HG02938 (cell line): ENCODE measurements around the gene UBE2E1.

Source experiments
- ATAC-seq: cut with Tn5 transposase; IDR thresholded peaks from one replicate; pipeline ENCODE4 v1.9.1; 2021; ENCODE audit warnings: mild to moderate bottlenecking, moderate library complexity; ENCODE audit not compliant: unreplicated experiment

UBE2E1 gene

GRCh38 chr3:23793528-23794134 is 12.1 kb upstream of the UBE2E1 start:
- ATAC-seq, result no peak

GRCh38 chr3:23795096-23795495 is 10.7 kb upstream of the UBE2E1 start:
- ATAC-seq, result no peak

- no peak for ATAC-seq
Observed at GRCh38 chr3:23796518-23796917, 9.2 kb upstream of the UBE2E1 start.

DNA sequence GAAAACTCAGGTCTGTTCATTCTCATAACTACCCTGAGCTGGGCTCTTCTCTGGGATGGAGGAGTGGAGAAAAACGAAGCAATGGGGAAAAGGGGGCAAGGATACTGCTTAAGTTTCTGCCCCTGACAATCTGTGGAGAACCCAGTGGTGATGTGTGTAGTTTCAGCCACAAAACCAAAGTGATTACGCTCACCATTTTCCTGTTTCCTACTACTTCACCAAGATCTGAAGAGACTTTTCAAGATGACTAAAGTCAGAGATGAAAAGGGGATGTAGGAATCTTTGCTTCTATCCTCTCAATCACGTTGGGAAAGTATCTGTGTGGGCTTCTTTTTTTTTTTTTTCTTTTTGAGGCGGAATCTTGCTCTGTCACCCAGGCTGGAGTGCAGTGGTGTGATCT is 8.3 kb upstream of the UBE2E1 start:
- peak; percentile 74 for ATAC-seq

DNA sequence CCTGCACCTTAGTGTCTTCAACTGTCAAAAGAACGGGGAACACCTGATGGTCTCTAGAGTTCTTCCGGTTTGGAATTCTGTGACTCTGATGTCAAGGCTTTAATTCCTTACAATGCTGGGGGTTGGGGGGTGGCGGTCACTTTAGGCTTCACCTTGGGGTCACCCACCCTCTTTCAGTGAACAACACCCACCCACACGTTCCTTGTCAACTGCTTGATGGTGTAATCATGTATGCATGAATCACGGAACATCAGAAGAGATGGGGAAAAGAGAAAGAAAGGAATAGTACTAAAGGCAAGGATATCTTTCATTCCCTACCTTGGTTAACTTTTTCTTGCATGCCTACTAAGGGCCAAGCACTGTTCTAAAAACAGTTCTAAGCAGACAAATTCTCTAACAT is 7.3 kb upstream of the UBE2E1 start:
- no peak for ATAC-seq

GRCh38 chr3:23798876-23799275 is 6.9 kb upstream of the UBE2E1 start:
- no peak for ATAC-seq

- no peak for ATAC-seq
Observed at GRCh38 chr3:23800731-23801130, 5.0 kb upstream of the UBE2E1 start.

GRCh38 chr3:23804441-23805209 is 1.1 kb upstream of the UBE2E1 start:
- ATAC-seq, result no peak

- no peak for ATAC-seq
Observed at GRCh38 chr3:23805210-23805632, 534 bp upstream of the UBE2E1 start.

DNA sequence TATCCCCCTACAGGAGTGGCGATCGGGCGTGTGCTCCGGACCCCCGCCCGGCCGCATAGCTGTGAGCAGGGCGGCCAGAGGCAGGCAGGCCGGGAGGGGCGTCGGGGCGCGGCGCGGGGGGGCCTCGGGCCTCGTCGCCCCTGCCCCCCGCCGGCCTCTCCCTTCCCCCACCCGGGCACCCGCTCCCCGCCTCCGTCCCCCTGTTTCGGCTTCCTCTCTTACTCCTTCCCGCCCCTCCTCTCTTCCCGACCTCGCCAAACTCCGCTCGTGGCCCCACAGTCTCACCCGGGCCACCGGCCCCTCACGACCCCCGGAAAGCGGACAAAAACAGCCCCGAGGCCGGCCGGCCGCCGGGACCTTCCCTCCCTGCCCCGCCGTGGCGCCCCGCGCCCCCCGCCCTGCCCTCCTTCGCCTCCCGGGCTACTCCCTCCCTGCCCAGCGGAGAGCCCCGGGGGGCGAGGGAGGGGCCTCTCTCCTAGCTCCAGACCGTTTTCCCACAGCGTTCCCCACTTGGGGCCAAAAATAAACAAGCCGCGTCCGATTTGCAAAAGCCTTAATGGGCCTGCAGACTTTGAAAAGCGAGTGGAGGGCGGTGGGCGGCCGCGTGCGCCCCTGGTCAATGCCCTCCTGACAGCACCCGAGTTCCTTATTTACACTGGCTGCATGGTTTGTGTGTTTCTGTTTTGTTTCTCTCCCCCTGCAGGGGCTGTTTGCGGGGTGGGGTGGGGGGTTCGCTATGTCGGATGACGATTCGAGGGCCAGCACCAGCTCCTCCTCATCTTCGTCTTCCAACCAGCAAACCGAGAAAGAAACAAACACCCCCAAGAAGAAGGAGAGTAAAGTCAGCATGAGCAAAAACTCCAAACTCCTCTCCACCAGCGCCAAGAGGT is 1.0 kb downstream of the UBE2E1 start:
- ATAC-seq, result peak; percentile 6

GRCh38 chr3:23807424-23808015 is 1.8 kb downstream of the UBE2E1 start:
- no peak for ATAC-seq

DNA sequence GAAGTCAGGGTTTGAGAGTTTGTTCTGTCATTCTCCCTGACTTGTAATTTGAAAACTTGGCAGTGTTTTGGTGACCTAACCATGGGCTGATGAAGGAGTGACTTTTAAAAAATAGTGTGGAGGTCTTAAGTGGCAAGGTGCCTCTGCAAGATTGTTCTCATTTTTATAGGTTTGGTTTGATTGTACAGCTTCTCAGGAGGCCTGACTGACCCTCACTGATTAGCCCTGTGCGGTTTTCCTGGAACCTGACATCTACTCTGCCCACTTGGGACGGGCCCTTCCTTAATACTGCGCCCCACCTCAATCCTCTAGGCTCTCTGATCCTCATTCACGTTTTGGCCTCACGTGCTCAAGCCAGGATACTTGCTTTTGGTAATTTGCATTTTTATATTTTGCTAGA is 2.8 kb downstream of the UBE2E1 start:
- no peak for ATAC-seq

DNA sequence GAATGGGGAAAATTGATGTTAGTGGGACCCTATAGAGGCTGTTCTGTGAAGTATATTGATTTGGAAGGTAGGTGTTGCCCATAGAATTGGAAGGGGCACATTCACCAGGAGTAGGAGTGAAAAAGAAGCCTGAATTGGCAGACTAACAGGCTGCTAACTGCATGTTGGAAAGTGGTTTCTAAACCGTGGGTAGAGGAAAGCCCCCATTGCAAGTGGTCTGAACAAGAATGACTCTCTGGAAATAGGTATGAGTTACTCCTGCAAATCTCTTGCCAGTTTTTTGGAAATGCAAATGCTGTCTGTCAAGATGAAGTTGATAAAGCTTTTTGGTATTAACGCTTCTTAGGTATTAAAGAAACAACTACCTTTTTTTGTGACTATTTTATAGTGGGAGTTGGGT is 3.5 kb downstream of the UBE2E1 start:
- ATAC-seq, result no peak

GRCh38 chr3:23809840-23810342 is 4.1 kb downstream of the UBE2E1 start:
- ATAC-seq, result no peak

GRCh38 chr3:23810343-23811184 is 4.8 kb downstream of the UBE2E1 start:
- ATAC-seq, result peak; percentile 18

DNA sequence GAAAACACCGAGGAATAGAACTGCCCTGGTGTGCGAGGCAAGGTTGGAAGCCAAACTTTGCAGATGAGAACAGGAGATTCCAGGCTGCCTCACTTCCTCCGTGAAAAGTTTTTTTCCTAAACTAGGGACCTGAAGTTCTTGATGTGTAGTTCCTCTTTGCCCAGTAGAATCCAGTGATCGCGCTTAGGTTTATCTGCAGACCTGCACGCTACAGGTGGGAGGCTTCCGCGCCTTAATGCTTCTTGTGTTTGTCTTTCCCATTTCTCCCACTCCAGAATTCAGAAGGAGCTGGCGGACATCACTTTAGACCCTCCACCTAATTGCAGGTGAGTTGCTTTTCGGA is 5.4 kb downstream of the UBE2E1 start:
- ATAC-seq, result no peak

DNA sequence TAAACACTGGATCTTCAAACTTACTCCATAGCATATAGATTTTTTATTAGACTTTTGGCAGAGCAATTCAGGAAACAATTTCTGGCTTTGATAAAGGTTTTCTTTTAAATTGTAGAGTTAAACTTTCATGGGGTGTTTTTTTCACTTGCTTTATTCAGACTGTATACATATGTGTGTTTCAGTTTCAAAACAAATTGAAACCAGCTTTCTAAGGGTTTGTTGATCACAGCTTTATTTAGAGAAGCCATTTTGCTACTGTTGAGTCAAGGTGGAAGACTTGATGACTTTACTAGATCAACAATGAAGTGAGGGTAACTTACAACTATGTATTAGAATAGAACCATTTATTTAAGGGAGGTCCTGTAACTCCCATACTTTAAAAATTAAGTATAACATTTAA is 6.2 kb downstream of the UBE2E1 start:
- ATAC-seq, result peak; percentile 73

GRCh38 chr3:23815879-23816278 is 10.1 kb downstream of the UBE2E1 start:
- no peak for ATAC-seq

DNA sequence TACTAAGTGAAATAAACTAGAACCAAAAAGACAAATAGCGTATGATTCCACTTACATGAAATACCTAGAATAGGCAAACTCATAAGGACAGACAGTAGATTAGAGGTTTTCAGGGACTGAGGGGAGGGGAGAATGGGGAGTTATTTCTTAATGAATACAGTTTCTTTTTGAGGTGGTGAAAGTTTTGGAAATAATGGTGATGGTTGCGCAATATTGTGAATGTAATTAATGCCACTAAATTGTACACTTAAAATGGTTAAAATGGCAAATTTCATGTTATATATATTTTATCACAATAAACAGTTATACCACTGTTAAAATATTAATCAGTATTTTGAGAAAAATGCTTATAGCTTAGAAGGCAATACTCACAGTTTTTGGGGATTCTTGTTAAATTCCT is 11.0 kb downstream of the UBE2E1 start:
- no peak for ATAC-seq

DNA sequence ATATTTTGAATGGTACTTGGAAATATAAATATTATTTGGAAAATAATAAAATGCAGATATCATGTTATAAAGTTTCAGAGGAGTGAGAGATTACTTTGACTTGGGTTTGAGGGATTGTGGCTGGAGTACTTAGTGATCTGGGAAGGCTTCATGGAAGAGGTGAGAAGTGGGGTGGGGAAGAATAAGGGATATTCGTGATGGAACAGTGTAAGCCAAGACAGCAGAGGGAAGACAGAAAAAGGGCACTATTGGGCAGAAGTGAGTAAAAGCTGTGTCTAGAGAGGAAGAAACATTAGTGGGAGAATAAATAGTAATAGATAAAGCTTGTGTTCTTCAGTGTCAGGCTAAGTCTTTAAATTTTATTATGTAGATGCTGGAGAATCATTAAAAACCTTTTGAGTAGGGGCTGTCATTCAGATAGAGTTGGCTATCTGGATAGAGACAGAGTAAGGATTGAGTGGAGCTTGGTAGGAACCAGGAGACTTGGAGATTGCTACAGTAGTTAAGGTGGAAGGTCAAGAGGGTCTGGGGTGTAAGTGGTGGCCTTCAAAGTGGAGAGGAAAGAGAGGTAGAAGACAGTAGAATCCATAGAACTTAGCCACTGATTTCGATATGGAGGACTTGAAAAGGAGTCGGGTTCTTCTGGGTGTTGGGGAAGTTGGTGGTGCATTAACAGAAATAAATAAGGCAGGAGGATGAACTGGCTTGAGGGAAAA is 11.9 kb downstream of the UBE2E1 start:
- no peak for ATAC-seq
